Activated CD4-positive, CD25-positive, alpha-beta regulatory T cell (primary cell): Measurements from ENCODE around the gene GPX5.
"Not testable (repeated sequence)": the region's sequence is repeated elsewhere in the genome, so short reads cannot be mapped to it uniquely, and the experiment has no call there.

Experiments used
- DNase-seq, 4 experiments: peaks; one replicate each; lab custom pipeline; 2025; lab: John Stamatoyannopoulos, UW

GPX5 gene, protein sequence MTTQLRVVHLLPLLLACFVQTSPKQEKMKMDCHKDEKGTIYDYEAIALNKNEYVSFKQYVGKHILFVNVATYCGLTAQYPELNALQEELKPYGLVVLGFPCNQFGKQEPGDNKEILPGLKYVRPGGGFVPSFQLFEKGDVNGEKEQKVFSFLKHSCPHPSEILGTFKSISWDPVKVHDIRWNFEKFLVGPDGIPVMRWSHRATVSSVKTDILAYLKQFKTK

DNA sequence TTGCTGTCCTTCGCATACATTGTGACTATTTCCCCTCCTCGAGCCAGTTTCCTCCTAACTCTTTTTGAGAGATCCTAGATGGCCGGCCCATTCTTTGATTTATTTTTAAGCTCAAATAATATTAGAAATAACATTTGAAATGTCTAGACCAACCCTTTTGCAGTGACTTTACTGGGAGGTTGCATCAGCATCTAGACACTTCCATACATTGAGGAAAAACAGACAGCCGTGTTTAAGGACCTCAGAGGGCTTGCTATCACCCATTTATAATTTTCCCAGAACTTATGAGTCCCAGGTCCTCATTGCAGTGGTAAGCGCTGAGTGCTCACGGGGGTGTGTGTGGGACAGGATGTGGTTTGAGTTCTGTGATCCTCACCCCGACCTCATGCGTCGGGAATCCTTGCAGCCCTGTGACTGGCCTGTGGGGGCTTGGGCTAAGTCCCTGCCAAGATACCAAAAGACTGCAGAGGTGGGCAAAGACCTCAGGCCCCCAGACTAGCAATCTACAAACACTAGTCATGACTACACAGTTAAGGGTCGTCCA lies at the start of gene GPX5:
Gene GPX5, plus strand, starts transcription at position 386 of the 544 bp plus-strand sequence. Its CDS starts 133 bp downstream, at position 519.
- no peak for DNase-seq

DNA sequence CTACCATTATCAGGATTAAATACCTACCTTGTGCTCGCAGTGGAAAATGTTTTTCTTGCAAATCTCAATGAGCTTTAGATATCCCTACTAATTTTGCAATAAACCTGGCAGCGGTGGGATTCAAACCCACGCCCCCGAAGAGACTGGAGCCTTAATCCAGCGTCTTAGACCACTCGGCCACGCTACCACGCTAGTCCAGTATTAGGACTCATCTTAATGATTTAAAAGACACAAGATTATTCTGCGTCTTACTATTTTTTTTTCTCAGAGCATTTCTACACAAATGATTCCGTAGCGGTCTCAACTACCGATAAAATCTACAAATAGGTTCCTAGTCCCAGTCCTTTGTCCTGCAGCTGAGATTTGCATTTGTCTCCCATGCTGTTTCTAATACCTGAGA lies 47.2 kb upstream of the GPX5 start:
- DNase-seq: no peak

DNA sequence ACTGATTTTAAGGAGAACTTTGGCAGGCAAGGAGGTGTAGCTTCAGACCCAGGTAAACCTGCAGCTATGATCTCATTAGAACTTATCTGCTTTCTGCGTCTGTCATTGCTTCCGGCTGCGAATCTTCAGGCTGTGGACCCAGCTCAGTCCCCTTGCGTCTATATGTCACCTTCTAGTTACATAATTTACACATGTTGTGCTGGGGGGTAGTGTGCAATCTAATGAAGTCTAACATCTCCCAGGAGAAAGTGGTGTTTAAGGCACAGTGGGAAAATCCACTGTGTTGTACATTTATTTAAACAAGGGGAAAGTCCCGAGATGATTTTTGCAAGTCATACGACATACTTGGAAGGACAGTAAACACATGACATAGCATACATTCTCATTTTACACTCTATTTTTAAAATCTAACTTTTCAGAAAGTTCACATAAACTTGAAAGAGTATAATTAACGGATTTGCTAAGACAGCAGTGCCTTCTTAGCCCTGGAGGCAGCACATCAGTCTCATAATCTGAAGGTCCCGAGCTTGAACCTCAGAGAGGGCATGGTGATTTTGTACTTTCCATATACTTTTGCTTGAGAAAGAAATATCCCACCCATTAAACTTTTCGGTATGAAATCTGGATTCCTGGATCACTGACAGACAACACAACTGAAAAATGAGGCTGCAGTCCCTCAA lies 45.3 kb upstream of the GPX5 start:
- no peak for DNase-seq

- DNase-seq: no peak
Measured at GRCh38 chr6:28485482-28485881, 40.2 kb upstream of the GPX5 start.

GRCh38 chr6:28486533-28486932 lies 39.1 kb upstream of the GPX5 start:
- no peak for DNase-seq

DNA sequence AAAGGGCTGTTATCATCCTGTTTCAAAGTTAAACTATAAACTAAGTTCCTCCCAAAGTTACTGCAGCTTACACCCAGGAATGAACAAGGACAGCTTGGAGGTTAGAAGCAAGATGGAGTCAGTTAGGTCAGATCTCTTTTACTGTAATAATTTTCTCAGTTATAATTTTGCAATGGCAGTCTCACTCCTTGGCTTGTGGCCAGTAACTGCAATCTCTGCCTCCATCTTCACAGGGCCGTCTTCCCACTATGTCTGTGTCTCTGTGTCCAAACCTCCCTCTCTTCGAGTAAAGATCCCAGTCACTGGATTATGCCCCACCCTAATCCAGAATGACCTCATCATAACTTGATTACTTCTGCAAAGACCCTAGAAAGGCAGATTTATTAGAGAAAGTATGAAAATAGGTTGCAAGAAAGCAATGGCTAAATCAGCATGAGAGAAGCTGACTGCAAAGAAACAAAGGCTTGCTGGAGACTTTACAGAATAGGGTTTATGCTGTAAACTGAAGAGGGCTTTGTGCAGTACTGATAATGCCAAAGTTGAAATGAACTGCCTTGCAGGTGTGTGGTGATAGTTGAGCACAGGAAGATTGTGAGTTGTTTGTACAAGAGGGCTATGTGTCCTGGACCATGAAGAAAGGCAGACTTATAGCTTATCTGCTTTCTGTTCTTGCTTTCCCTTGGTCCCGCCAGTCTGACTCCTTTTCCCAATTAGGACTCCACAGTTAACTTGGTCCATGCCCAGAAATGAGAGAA lies 38.5 kb upstream of the GPX5 start:
- no peak for DNase-seq

DNA sequence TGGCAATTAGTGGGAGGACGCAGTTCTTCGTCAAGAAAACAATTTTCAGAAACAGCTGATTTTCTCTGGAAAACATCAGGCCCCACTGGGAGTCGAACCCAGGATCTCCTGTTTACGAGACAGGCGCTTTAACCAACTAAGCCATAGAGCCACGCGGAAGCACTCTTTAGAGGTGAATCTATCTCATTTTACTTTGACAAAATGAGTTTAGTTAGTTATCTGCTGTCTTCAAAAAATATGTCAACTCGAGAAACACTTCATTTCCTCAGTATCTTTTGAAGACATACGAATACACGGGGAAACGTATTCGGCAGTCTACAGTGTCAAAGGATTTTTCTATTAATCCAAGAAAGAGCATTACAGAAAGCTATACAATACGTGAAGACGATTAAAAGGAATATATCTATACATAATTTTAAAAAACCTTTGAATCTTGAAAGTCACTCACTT lies 36.7 kb upstream of the GPX5 start:
- DNase-seq: no peak

DNA sequence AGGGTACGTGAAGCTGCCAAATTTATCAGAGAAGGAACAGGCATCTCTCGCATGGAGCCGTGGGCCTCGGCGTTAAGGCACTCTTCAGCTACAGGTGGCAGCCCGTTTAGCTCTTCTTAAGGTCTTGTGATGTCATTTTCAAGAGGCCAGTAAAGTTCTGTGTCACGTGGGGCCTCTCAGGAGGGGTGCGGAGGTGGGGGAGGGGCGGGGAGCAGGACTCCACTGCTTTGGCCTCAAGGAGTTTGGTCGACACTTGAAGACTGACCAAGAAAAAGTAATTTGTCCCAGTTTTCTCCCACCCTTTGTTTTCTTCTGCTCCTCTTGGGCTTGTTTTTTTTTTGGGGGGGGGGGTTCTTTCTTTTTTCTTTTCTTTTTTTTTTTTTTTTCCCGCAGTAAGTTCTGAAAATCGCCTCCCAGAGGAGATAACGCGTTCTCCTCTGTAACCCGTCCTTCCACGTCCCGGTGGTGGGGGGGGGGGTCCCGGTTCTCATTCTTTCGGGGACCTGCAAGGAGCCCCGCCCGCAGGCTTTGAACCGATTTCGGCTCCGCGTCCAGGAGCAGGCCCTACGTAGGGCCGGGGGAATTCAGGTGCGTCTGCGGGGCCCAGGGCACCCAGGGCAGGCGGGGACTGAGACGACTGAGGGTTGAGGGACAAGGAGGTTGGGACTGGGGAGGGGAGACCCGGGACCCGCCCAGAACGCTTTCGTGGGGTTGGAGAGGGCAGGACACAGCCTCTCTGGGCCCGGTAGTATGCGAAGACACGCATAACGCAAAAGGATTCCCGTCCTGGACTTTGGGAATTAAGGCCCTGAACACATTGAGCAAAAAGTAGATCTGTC lies 36.1 kb upstream of the GPX5 start:
- DNase-seq: no peak

DNA sequence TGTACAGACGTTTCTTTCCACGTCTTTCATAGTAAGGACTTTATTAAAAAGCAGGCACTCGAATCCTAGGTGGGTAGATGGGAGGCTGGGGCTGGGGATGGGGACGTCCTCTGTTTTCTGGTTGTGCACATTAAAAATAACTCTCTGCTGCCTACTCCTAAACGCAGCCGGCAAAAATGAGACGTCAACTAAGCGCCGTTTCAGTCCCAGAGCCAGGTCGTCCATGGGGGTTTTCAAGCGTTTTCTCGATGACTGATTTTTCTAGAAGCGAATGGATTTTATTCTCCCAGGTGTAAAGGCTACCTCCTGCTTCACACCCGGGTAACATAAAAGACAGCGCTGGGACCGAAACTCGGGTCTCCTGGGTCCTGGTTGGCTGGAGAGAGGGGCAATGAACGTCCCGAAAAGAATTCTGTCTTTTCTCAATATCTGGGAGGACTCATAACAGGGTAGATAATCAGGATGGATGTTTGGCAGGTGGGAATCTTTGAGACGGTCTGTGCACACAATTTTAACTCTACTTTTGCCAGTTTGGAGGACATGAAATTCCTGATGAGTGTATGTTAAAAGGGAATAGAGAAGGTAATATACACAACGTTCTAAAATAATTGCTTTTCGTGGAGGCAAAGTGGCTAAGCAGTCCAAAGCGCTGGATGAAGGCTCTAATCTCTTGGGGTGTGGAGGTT lies 35.3 kb upstream of the GPX5 start:
- DNase-seq: no peak

DNA sequence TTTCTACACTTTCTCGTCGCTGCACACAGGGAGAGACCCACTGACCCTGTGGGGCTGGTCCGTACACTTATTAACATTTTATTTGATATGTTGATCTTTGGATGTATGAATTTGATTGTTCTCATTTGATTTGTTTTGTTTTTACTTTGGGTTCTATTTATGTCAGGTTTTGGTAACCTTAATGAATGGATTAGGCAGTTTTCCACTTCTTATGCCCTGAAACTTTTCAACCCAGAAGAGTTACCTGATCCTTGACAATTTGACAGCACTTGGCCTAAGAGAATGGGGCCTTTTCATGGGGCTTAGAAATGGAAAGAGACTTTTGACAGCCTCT lies 33.7 kb upstream of the GPX5 start:
- no peak for DNase-seq

- DNase-seq: no peak
Measured at GRCh38 chr6:28496099-28496779, 29.4 kb upstream of the GPX5 start.

DNA sequence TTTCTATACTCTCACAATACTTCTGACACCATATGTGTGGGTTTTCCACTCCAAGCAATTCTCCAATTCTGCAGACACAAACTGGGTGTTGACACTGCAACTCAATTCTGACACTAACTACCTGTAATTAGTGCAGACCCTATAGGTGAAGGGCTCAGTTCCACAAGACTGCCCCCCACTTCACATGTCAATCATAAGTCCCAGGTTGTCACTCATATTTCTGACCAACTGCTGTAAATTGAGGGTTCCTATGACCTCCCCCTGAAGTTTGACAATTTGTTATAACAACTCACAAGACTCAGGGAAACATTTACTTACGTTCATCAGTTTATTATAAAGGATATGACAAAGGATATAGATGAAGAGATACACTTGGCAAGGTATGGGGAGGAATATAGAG lies 28.4 kb upstream of the GPX5 start:
- DNase-seq: no peak

GRCh38 chr6:28497893-28498292 lies 27.8 kb upstream of the GPX5 start:
- DNase-seq: no peak

DNA sequence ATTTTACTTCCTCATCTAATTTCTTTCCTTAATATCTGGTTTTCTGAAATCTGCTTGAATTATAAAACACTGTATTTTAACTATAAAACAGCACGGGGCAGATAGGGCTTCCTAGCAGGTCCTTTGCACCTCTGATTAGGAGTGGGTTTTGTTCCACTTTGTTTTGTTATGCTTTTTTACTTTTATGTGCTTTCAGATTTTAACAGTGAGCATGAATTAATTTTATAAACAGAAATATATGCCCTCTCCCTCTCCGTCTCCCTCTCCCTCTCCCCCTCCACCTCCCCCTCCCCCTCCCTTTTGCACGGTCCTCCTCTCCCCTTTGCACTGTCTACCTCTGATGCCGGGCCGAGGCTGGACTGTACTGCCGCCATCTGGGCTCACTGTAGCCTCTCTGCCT lies 24.4 kb upstream of the GPX5 start:
- no peak for DNase-seq

DNA sequence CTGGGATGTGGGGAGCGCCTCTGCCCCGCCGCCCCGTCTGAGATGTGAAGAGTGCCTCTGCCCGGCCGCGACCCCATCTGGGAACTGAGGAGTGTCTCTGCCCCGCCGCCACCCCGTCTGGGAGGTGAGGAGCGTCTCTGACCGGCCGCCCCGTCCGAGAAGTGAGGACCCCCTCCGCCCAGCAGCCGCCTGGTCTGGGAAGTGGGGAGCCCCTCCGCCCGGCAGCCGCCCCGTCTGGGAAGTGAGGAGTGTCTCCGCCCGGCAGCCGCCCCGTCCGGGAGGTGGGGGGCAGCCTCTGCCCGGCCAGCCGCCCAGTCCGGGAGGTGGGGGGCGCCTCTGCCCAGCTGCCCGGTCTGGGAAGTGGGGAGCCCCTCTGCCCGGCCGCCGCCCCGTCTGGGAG lies 23.5 kb upstream of the GPX5 start:
- DNase-seq: not testable (repeated sequence)

GRCh38 chr6:28502709-28503305 lies 22.9 kb upstream of the GPX5 start:
- not testable (repeated sequence) for DNase-seq

DNA sequence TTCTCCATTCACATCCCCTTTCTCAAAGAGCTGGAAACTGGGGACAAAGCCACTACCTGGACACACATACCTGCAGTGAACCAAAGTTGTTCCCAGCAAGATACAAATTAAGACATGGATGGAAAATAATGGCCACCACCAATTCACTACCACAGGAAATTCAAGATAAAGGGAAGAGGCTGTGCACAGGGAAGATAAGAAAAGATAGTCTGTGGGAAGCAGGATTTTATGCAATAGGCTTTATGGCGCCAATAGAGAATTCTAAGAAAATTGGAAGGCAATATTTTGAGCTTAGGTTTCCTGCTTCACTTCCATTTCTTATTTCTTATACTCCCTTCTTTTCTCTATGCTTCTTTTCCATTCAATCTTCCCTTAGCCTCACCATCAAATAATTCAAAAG lies 19.9 kb upstream of the GPX5 start:
- no peak for DNase-seq

- DNase-seq: no peak
Measured at GRCh38 chr6:28506807-28507475, 18.7 kb upstream of the GPX5 start.

GRCh38 chr6:28511628-28512300 lies 13.9 kb upstream of the GPX5 start:
- no peak for DNase-seq
